Measurements from ENCODE around the gene USP6NL.

The USP6NL gene

GRCh38 chr10:11414314-11415038 lies 197.0 kb downstream of the USP6NL start:
- no peak for DNase-seq (ENCODE audit: low read depth)
- TF ChIP-seq CTCF (IDR thresholded peaks at IDR 0.05; ENCODE audit: insufficient read depth, low read depth, low read length, missing control alignments): no peak
- H3K4me3 ChIP-seq (ENCODE audit: low read length): no peak overlapping the region

GRCh38 chr10:11411926-11412545 lies 199.4 kb downstream of the USP6NL start:
- no peak for DNase-seq (ENCODE audit: low read depth)
- H3K4me3 ChIP-seq (ENCODE audit: low read length): no peak overlapping the region
- no peak for TF ChIP-seq CTCF (IDR thresholded peaks at IDR 0.05; ENCODE audit: insufficient read depth, low read depth, low read length, missing control alignments)

- no peak for DNase-seq (ENCODE audit: low read depth)
- no peak overlapping the region for H3K4me3 ChIP-seq (ENCODE audit: low read length)
- TF ChIP-seq CTCF (IDR thresholded peaks at IDR 0.05; ENCODE audit: insufficient read depth, low read depth, low read length, missing control alignments): no peak
These were observed 202.1 kb downstream of the USP6NL start for GRCh38 chr10:11409357-11409756.

GRCh38 chr10:11407939-11408338 lies 203.5 kb downstream of the USP6NL start:
- DNase-seq (ENCODE audit: low read depth): no peak
- H3K4me3 ChIP-seq (ENCODE audit: low read length): no peak overlapping the region
- TF ChIP-seq CTCF (IDR thresholded peaks at IDR 0.05; ENCODE audit: insufficient read depth, low read depth, low read length, missing control alignments): no peak

- no peak for DNase-seq (ENCODE audit: low read depth)
- H3K4me3 ChIP-seq (ENCODE audit: low read length): no peak overlapping the region
- no peak for TF ChIP-seq CTCF (IDR thresholded peaks at IDR 0.05; ENCODE audit: insufficient read depth, low read depth, low read length, missing control alignments)
These were observed 204.7 kb downstream of the USP6NL start for GRCh38 chr10:11406746-11407145.

- TF ChIP-seq CTCF (IDR thresholded peaks at IDR 0.05; ENCODE audit: insufficient read depth, low read depth, low read length, missing control alignments): no peak
- no peak for DNase-seq (ENCODE audit: low read depth)
- H3K4me3 ChIP-seq (ENCODE audit: low read length): no peak overlapping the region
These were observed 206.5 kb downstream of the USP6NL start for GRCh38 chr10:11404901-11405300.

Data from epithelial cell of esophagus (primary cell).